GM10847 (cell line): ENCODE measurements around the gene RYR3.

ENCODE experiments used
- POLR2A ChIP-seq: IDR thresholded peaks from 2 replicates; pipeline ENCODE4 v1.6.1; 2011; ENCODE audit not compliant: insufficient read length; ENCODE audit errors: extremely low read depth

The RYR3 gene

DNA sequence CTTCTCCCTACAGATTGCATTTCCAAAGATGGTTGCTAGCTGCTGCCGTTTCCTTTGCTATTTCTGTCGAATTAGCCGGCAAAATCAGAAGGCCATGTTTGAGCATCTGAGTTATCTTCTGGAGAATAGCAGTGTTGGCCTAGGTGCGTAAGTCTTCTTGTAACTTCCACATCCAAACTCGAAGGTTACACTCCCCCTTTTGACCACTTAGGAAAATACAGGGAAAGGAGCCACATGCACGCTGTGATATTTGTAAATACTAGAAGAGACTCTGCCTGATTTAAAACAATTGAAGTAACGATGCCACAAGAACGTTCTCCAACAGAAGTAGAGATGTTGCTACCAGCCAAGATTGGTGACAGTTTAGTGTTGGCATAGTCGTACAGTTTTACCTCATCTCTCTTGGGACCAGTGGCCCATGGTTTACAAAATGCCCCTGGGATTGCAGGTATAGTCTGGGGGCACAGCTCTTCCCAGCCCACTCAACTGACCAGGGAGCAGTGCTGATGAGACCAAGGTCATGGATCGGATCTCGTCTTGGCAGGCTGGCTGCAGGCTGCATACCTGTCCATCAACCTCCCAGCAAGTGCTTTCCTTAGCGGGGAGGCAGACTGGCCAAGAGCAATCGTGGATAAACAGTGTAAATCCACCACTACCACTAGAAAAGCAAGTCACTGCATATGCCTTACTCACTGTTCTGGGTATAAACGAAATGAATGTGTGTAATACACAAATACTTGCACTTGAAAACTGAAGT lies 389.1 kb downstream of the RYR3 start:
- no peak for TF ChIP-seq POLR2A

DNA sequence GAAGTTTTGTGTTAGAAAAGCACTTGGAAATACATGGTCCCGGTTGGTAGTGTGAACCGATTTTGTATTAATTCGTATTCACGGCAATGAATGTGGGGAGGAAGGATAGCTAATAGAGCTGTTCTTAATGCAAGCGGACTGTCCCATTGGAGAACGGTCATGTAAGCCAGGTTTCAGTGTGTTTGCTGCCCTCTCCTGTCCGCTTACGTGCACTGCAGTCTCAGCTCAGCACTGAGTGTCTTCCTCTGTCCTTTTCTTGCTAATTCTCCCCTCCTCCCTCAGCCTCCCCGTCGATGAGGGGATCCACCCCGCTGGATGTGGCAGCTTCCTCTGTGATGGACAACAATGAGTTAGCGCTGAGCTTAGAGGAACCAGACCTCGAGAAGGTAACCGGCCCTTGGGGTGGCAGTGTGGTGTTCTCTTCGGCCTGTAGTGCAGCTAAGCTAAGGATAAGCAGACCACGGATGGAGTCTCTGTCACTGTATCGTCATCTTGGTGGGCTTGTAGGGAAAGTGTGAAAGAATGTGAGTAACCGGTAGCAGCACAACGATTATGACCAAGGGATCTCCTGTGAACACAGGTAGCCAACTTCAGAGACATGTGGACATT lies 390.0 kb downstream of the RYR3 start:
- no peak for TF ChIP-seq POLR2A

- no peak for TF ChIP-seq POLR2A
Observed at GRCh38 chr15:33701304-33701696, 390.5 kb downstream of the RYR3 start.

DNA sequence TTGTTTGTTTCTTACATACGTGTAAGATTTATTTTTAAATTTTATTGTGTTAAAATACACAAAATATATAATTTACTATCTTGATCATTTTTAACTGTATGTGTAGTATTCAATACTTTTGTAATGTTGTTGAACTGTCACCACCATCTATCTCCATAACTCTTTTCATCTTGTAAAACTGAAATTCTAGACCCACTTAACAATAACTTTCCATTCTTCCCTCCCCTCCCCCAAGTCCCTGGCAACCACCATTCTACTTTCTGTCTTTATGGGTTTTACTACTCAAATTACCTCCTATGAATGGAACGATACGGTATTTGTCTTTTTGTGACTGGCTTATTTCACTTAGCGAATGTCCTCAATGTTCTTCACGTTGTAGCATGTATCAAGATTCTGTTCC lies 395.4 kb downstream of the RYR3 start:
- no peak for TF ChIP-seq POLR2A

GRCh38 chr15:33710748-33711147 lies 400.0 kb downstream of the RYR3 start:
- TF ChIP-seq POLR2A = no peak

GRCh38 chr15:33716025-33716424 lies 405.3 kb downstream of the RYR3 start:
- TF ChIP-seq POLR2A = no peak

DNA sequence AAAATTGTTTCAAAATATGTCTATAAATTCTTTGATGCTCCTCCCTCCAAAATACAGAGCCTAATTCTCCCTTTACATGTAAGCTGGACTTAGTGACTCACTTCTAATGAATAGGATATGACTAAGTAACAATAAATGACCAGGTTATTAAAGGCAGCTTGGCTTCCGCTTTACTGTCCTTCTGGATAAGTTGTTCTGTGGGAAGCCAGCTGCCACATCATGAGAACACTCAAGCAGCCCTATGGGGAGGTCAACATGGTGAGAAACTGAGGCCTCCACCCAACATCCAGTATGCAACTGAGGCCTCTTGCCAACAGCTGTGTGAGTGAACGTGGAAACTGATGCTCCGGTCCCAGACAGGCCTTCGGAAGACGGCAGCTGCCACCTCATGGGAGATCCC lies 410.2 kb downstream of the RYR3 start:
- TF ChIP-seq POLR2A = no peak

DNA sequence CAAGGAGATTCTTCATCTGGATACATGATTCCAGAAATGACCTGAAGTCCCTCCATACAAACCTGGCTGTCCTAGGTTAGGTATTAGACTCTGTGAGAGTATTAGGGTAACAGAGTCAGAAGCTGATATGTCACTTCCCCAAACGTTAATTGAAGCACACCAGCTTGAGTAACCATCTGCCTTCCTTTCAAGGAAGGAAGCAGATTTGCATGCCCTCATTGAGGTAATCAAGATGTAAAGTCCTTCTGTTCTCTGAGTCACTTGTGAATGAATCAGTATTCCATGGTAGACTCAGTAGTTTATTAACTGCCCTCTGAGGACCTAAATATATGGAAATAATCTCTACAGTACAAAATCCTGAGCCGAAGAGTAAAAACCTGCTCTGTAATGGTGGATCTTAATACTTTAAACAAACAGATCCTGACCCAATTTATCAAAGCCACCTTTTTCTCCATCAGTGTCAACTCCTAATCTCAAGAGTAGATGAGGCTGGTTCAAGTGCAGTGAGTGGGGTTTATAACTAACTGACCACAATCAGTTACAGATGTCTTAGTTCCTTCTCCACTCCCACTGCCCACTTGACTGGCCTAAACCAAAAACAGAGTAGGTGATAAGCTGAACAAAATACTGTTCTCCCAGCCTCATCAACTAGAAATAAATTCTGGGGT lies 411.4 kb downstream of the RYR3 start:
- no peak for TF ChIP-seq POLR2A

DNA sequence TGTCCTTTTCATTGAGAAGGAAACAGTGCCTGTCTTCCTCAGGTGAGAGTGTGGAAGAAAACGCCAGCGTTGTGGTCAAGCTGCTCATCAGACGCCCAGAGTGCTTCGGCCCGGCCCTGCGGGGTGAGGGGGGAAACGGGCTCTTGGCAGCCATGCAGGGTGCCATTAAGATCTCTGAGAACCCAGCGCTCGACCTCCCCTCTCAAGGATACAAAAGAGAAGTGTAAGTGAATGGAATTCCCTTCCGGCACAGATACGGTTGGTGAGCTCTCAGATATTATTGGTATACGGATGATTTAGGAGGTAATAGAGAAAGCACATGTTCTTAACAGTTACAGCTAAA lies 411.9 kb downstream of the RYR3 start:
- TF ChIP-seq POLR2A = no peak

- TF ChIP-seq POLR2A = no peak
Observed at GRCh38 chr15:33724321-33725036, 413.7 kb downstream of the RYR3 start.

GRCh38 chr15:33729653-33730052 lies 418.9 kb downstream of the RYR3 start:
- TF ChIP-seq POLR2A = no peak

GRCh38 chr15:33730815-33731214 lies 420.0 kb downstream of the RYR3 start:
- no peak for TF ChIP-seq POLR2A

DNA sequence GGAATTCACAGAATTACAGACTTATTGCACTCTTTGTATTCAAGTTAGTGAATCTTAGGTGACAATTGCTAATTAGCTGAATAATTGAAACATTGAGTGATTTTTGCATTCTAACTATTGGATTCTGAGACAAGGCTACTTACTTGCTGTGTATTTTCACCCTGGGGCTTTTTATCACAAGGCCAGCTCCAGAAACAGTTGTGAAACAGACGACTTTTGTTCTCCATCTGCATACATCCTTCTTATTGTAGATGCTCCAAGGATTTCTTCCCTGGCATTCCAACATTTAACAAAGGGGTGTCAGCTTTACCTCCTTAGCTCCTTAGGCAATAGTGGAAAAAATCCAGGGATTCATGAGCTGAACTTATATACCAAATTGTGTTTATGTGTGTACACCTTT lies 424.4 kb downstream of the RYR3 start:
- no peak for TF ChIP-seq POLR2A

- no peak for TF ChIP-seq POLR2A
Observed at GRCh38 chr15:33735637-33736247, 425.0 kb downstream of the RYR3 start.
